NCI-H226 (cell line): ENCODE data around the gene AGFG2.
"Not testable (repeated sequence)": the region's sequence is repeated elsewhere in the genome, so short reads cannot be mapped to it uniquely, and the experiment has no call there.

Source experiments
- DNase-seq: peaks from one replicate; pipeline ENCODE4 v3.0.0-alpha.2; 2015

Gene AGFG2, protein sequence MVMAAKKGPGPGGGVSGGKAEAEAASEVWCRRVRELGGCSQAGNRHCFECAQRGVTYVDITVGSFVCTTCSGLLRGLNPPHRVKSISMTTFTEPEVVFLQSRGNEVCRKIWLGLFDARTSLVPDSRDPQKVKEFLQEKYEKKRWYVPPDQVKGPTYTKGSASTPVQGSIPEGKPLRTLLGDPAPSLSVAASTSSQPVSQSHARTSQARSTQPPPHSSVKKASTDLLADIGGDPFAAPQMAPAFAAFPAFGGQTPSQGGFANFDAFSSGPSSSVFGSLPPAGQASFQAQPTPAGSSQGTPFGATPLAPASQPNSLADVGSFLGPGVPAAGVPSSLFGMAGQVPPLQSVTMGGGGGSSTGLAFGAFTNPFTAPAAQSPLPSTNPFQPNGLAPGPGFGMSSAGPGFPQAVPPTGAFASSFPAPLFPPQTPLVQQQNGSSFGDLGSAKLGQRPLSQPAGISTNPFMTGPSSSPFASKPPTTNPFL

DNA sequence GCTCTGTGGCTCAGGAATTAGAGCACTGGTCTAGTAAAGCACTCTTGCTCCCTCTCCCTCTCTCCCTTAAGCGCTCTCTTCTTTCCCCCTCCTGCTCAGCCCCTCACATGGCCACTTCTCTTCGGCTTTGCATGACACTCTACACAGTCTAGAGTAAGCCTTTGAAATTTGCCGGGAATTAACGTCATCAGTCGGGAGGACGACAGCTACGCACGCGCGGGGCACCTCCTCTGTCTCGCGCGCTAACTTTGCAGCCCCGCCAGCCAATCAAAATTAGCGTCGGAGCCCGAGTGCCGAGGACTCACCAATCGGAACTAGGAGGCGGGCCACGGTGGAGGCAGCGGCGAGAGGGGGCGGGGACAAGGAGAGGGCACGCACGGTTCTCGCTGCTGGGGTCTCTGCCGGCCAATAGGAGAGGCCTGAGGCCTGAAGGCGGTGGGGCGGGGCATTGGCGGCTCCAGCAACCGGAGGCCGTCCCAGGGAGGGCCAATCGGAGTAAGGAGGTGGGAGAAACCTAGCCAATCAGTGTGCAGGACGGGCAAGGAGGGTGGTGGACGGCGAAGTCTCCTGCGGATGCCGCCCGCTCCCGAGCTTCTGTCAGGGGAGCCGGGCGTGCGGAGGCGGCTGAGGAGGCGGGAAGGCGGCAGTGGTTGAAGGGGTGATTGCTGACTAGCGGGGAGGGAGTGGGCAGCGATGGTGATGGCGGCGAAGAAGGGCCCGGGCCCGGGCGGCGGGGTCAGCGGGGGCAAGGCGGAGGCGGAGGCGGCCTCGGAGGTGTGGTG, at the start of gene AGFG2:
Gene AGFG2, plus strand, starts transcription at position 550 of the 782 bp plus-strand sequence. Its CDS starts 144 bp downstream, at position 694.
- peak; percentile 100 for DNase-seq

DNA sequence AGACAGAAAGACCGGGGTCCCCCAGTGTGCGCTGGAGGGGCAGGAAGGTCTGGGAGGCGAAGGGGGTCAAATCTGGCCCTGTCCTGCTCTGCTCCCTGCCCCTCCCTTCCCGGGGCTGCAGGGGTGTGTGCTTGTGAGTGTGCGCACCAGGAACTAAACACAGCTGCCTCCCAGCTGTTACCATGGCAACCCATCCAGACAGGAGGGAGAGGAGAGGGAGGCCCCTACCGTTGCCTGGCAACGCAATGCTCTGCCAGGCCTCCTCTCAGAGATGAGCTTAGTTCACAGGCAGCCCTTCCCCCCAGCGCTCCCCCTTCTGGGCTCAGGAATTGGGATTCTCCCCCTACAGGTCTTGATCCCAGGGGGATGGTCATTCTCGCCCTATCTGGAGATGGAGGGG, 49.2 kb upstream of the AGFG2 start:
- DNase-seq: peak; percentile 81

DNA sequence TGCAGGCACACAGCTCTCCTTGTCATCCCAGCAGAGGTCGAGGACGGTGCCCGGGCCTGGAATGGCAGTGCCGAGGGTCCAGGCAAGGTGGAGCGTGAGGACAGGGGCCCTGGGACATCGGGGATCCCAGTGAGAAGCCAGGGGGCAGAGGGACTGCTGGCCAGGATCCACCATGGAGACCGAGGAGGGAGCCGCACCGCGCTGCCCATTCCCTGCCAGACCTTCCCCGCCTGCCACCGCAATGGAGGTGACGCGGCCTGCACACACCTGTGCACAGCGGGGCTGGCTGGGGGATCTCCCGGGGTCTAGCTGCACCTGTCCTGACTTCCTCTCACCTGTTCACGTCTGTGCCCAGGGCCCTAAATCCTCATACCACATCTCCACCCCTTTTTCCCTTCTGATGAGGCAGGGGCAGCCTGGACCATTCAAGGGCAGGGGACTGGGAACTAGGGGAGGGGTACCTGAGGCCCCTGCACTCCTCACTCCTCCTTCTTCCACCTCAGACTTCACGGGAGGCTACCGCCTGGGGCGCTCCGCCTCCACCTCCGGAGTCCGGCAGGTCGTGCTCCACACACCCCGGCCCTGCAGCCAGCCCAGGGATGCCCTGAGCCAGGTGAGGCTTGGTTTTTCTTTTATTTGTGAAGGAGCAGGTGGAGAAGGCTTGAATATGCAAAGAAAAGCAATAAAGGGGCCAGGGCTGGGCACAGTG, 48.4 kb upstream of the AGFG2 start:
- DNase-seq: no peak

DNA sequence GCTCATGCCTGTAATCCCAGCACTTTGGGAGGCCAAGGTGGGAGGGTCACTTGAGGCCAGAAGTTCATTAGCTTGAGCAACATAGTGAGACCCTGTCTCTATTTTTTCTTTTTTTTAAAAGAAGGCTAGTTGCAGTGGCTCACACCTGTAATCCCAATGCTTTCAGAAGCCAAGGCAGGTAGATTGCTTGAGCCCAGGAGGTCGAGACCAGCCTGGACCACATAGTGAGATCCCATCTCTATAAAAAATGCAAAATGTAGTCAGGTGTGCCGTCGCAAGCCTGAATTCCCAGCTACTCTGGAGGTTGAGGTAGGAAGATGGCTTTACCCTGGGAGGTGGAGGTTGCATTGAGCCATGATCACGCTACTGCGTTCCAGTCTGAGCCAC, 47.8 kb upstream of the AGFG2 start:
- DNase-seq: no peak

DNA sequence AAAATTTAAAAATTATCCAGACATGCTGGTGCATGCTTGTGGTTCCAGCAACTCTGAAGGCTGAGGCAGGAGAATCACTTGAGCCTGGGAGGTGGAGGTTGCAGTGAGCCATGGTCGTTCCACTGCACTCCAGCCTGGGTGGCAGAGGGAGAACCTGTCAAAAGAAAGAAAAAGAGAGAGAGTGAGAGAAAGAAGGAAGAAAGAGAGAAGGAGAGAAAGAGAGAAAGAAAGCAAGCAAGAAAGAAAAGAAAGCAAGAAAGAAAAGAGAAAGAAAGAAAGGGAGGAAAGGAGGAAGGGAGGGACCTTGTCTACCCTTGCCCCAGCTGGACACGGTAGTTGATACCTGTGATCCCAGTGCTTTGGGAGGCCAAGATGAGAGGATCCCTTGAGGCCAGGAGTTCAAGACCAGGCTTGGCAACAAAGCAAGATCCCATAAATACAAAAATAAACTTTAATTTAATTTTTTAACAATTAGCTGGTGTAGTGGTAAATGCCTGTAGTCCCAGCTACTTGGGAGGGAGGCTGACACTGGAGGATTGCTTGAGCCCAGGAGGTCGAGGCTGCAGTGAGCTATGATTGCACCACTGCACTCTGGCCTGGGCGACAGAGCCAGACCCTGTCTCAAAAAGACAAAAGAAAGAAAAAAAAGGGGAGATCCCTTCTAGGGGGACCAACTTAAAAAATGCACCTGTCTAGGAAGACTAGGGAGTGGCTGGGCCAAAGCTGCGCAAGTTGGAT, 46.1 kb upstream of the AGFG2 start:
- no peak for DNase-seq

- DNase-seq: no peak
Measured at GRCh38 chr7:100493476-100494264, 45.3 kb upstream of the AGFG2 start.

- DNase-seq: no peak
Measured at GRCh38 chr7:100496509-100496908, 42.5 kb upstream of the AGFG2 start.

- DNase-seq: not testable (repeated sequence)
Measured at GRCh38 chr7:100500743-100501142, 38.3 kb upstream of the AGFG2 start.

GRCh38 chr7:100504031-100504430, 35.0 kb upstream of the AGFG2 start:
- DNase-seq: peak; percentile 15

- DNase-seq: no peak
Measured at GRCh38 chr7:100504887-100505611, 34.0 kb upstream of the AGFG2 start.

DNA sequence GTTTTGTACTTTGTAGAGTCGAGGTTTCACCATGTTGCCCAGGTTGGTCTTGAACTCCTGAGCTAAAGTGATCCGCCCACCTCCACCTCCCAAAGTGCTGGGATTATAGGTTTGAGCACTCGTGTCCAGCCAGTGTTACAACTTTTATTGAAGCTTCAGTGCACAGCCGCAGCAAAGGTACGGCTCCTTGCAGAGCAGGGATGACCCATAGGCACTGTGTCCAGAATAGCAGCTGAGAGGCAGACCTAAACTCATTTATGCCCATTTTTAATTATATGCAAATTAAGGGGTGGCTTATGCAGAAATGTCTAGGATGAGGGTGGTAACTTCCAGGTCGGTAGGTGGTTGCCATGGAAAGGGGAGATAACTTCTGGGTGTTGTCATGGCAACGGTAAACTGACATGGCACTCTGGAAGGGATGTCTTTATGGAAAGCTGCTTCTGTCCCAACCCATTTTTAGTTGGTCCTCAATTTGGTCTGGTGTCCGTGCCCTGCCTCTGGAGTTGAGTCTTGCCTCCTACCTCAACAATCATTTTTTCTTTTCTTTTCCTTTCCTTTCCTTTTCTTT, 32.6 kb upstream of the AGFG2 start:
- DNase-seq: no peak

- peak; percentile 95 for DNase-seq
Measured at GRCh38 chr7:100509231-100509630, 29.8 kb upstream of the AGFG2 start.

DNA sequence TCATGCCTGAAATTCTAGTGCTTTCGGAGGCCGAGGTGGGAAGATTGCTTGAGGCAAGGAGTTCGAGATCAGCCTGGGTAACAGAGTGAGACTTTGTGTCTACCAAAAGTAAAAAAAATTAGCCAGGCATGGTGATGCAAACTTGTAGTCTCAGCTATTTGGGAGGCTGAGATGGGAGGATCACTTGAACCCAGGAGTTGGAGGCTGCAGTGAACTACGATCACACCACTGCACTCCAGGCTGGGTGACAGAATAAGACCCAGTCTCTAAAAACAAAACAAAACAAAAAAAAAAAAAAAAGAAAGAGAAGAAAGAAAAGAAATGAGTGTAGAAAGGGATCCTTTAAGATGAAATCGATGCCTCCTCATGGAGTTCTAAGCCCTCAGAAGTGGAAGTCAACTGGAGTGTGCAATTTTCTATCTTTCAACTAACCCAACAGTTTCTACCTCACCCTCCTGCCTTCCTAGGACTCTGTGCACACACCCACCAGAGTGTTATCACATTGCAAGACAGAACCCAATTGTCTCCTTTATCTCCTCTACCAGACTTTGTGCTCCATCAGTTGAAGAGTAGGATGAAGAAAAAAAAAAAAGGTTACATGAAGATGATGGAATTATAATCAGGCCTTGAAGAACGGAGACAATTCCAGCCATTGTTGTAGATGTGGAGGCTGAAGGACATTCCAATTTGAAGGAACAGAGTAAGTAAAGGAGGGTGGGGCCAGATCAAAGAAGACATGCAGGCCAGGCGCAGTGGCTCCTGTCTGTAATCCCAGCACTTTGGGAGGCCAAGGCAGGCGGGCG, 28.4 kb upstream of the AGFG2 start:
- no peak for DNase-seq

DNA sequence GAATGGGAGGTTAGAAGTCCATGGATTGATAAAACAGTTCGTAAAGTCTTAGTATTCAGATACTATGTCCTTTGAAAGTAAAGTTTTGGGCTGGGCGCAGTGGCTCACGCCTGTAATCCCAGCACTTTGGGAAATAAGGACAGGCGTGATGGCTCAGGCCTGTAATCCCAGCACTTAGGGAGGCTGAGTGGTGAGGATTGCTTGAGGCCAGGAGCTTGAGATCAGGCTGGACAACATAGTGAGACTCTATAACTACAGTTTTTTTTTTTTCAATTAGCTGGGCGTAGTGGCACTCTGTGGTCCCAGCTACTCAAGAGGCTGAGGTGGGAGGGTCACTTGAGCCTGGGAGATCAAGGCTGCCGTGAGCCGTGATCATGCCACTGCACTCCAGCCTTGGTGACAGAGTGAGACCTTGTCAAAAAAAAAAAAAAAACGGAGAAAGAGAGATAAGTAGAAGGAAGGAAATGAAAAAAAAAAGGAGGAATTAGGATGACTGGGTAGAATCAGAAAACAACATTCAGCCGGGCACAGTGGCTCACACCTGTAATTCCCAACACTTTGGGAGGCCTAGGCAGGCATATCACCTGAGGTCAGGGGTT, 25.7 kb upstream of the AGFG2 start:
- no peak for DNase-seq

DNA sequence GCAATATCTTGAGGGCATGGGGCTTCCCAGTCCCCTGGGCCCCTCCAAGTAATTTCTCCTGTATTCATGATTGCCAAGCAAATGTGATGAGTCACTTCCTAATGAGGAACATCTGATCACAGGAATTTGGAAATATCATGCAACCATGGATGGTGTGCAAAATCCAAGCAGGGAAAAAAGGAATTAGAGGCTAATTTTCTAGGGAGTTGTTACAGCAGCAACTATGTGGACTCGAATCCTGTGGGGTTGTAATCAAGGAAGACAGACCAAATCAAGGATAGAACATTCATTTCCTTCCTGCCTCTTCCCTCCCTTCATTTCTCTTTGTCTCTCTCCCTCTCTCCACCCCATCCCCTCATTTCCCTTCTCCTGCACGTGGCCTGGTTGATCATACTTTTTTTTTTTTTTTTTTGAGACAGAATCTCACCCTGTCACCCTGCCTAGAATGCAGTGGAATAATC, 23.9 kb upstream of the AGFG2 start:
- peak; percentile 51 for DNase-seq

DNA sequence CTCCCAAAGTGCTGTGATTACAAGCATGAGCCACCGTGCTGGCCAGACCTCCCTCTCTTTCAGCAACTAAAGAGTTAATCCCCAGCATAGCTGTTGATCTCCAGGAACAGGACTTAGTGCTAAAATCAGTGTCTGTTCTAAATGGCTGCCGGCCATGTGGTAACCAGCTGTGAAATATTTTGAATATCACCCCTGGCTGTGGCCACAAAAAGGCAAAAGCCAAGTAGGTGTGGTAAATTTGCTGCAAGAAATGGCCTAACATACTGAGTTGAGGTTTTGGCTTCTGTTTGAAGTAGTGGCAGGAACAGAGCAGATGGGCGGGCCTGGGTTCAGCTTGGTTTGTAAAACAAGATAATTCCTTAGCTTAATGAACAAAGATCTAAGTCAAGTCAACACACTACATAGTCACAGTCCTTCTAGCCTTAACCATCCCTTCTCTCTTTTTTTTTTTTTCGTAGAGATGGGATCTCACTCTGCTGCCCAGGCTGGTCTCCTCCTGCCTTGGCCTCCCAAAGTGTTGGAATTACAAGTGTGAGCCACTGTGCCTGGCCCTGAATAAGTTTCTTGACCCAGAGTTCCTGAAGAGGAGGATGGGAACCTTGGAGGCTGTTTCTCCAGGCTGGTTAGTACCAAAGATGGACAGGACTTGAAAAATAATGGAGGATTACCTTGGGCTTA, 22.7 kb upstream of the AGFG2 start:
- peak; percentile 82 for DNase-seq

- DNase-seq: no peak
Measured at GRCh38 chr7:100517305-100517704, 21.7 kb upstream of the AGFG2 start.

DNA sequence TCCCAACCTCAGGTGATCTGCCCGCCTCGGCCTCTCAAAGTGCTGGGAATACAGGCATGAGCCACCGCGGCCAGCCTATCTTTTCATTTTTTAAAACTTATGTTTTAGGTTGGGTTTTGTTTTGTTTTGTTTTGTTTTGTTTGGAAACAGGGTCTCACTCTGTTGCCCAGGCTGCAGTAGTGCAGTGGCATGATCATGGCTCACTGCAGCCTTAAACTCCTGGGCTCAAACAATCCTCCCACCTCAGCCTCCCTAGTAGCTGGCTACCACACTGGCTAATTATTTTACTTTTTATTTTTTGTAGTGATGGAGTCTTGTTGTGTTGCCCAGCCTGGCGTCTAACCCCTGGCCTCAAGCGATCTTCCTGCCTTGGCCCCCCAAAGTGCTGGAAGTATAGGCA, 19.4 kb upstream of the AGFG2 start:
- DNase-seq: no peak

DNA sequence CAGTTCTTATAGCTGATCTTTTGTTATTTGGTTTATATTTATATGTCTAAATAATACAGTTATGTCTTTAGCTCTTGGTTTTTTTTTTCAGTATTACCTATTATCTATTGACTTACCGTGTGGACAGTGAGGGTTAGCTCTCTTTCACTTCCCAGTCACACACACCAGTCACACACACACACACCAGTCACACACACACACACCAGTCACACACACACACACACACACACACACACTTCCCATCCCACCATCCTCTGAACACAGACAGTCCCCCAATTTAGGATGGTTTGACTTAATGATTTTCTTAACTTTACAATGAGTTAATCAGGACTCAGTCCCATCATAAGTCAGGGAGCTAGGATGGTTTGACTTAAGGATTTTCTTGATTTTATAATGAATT, 18.9 kb upstream of the AGFG2 start:
- DNase-seq: no peak
